VCaP (cell line): ENCODE measurements around the gene PEX14.

Source experiments
- H3K27ac ChIP-seq: fragments of 450-650 bp; 2 replicates; pipeline ENCODE4 v1.5.1; 2017
- TF ChIP-seq, protein P1 (sequence below): fragments of 450-650 bp; conservative IDR thresholded peaks from 2 replicates; pipeline ENCODE4 v1.5.1; 2017; ENCODE audit warnings: mild to moderate bottlenecking, moderate library complexity

The PEX14 gene

DNA sequence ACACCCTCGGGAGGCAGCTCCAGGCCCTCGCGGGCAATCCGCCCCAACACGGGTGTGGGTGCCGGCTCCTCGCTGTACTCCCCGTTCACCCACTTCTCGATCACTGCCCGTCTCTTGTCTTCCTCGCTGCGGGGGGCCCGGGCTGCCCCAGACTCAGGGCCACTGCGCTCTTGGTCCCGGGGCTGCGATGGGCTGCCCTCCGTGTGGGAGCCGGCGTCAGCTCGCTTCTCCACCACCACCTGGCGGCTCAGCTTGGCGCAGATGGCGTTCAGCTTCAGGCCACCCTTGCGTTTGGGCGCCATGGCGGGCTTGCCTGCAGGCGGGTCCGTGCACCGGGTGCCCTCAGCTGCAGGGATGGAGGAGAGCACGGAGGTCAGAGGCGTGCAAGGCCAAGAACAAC, 190.5 kb downstream of the PEX14 start:
- H3K27ac ChIP-seq, result no peak overlapping the region

DNA sequence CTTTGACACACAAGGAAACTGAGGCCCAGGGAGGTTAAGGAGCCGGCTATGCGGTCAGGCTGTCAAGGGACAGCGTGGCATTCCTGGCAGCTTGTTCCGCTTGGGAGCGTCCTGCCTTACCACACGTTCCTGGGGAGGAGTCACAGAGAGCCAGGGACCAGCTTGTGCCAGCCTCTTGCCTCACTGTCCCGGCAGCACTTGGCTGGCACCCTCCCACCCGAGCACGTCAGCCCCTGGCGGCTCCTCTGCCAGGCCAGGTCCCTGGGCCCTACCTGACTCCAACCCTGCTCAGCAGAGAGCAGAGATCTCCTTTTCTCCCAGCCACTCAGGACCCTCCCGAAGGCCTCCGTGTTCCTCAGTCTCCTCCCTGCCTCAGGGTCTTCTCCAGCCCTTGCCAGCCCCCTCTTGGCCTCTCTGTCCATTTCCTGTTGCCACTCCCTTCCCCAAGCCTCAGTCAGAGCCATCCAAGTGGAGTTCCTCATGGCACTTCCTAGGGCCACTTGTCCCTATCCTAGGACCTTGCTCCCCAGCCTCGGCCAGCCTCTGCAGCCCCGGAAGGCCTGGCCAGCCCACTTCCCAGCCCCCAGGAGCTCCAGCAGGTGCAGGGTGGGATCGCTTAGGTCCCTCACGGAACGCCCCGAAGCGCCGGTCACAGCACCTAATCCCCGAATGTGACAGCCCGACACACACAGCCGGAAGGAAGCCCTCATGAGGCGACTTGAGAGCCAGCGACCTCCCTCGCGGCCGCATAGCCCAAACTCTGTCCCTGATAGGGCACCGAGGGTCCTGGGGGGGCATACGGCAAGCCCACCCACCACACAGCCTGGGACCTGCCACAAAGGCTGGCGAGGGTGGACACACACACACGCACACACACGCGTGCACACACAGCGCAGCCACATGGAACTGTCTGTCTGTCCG, 191.4 kb downstream of the PEX14 start:
- peak overlapping the region; percentile 98 for H3K27ac ChIP-seq
- TF ChIP-seq, protein P1, sequence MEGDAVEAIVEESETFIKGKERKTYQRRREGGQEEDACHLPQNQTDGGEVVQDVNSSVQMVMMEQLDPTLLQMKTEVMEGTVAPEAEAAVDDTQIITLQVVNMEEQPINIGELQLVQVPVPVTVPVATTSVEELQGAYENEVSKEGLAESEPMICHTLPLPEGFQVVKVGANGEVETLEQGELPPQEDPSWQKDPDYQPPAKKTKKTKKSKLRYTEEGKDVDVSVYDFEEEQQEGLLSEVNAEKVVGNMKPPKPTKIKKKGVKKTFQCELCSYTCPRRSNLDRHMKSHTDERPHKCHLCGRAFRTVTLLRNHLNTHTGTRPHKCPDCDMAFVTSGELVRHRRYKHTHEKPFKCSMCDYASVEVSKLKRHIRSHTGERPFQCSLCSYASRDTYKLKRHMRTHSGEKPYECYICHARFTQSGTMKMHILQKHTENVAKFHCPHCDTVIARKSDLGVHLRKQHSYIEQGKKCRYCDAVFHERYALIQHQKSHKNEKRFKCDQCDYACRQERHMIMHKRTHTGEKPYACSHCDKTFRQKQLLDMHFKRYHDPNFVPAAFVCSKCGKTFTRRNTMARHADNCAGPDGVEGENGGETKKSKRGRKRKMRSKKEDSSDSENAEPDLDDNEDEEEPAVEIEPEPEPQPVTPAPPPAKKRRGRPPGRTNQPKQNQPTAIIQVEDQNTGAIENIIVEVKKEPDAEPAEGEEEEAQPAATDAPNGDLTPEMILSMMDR, result no peak

More for the DNA sequence above, 190.5 kb downstream of the PEX14 start:
- TF ChIP-seq, protein P1, result no peak

DNA sequence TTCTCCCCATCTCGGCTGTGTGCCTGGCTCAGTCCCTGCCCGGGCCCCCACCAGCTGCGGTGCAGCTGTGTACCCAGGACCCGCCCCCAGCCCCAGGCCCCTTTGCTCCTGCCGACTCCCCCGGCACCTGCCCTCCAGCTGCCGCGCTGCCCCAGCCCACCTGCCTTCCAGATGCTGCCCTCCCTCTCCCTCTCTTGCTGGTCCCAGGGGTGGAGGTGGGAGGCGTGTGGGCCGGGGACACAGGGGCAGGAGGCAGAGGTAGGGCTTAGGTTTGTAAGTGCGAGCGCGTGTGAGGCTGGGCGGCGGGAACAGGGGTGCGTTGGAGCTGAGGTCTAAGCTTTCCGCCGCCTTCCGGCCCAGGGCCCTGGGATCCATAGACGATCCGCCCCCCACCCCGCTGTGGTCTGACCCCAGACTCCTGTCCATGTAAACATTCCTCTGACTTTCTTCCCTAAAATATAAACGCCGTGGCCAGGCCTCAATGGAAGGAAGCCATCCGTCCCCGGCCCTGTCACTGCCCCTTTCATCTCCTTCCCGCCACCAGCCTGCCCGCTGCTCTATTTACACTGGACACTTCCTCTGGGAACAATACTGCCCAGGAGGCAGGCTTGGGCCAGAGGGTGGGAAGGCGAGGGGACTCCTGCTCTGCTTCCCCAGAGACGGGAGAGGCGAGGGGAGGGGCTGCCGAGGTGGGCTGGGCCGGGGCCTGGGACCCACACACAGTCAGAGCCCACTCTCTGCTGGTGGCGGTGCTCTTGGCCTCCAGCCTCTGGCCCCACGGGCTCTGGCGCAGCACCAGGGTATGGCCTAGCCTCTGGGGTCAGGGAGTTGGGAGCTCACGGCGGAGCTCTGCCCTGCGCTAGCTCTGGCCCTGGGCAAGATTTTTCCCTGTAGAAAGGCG, 193.4 kb downstream of the PEX14 start:
- peak overlapping the region; percentile 98 for H3K27ac ChIP-seq
- TF ChIP-seq, protein P1, result no peak

DNA sequence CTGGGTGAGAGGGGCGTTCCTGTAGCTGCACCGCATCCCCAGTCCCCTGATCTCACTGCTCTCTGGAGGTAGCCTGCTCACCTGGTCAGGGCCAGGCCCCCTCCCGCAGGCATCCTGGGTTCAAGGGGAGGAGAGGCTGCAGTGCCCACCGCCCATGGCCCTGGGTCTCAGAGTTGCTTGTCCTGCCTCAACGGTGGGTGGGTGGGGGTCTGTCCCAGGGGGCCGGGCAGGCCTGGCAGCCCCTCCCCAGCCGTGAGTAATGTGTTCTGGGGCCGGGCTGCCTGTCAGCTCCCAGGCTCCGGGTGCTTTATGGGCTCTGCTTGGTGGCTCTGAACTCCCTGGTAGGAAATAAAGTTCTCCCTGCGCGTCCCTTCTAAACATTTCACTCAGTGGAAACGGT, 194.8 kb downstream of the PEX14 start:
- peak overlapping the region; percentile 98 for H3K27ac ChIP-seq
- TF ChIP-seq, protein P1, result no peak

- TF ChIP-seq, protein P1, result no peak
- peak overlapping the region; percentile 98 for H3K27ac ChIP-seq
Observed at GRCh38 chr1:10670190-10670589, 195.4 kb downstream of the PEX14 start.

- H3K27ac ChIP-seq, result peak overlapping the region; percentile 98
Observed at GRCh38 chr1:10671090-10671489, 196.3 kb downstream of the PEX14 start.

More at GRCh38 chr1:10671090-10671489, 196.3 kb downstream of the PEX14 start:
- TF ChIP-seq, protein P1, result no peak
